Activated CD4-positive, alpha-beta T cell treated with anti-CD3 and anti-CD28 coated beads, Interleukin-10, Interleukin-2, amounts not matched to agents 100 ng/mL and 50 ng/mL, durations not matched to agents 16 hours and 8 hours (primary cell): ENCODE measurements around the gene SLC25A15.

Source experiments
- DNase-seq: peaks from one replicate; pipeline ENCODE4 v3.0.0-alpha.2; 2020

The SLC25A15 gene

DNA sequence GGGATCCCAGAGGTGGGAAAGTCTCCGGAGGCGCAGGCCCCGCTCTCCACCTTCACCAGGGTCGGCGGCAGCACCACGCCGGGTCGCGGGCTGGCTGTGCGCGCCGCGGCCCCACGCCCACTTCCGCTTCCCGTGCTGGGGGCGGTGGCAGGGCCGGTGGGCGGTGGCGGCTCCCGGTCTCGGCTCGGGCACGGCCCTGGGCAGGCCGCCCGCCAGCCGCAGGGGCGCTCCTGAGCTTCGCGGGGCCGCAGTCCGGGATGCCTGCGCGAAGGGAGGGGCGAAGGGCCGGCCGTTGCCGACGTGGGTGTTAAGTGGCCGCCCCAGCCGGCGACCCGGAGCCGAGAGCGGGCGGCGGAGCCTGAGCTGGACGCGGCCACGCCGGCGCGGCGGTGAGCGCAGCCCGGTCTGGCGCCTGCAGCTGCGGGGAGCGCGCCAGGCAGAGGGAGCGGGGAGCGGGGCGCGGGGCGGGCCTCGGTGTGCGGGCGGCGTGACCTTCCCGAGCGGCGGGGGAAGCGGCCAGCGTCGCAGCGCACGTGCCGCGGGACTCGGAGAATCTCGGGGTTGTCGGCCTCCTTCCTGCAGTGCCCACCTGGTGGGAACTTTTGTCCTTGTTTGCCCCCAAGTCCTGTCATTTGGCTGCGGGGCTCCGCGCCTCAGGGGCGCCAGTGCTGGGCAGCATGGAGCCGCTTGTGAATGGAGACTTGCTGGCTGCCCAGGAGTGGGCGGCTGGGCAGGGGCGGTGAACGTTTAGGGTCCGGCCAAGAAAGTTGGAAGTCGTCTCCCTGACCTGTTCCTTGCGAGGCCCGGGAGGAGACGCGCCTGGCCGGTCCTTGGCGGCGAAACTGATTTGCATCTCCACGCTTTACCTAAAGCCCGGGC is at the start of gene SLC25A15:
Gene SLC25A15 (plus strand): TSS at position 337 of the 879 bp plus-strand sequence. CDS start 3,616 bp downstream, outside the sequence.
- peak; percentile 85 for DNase-seq

DNA sequence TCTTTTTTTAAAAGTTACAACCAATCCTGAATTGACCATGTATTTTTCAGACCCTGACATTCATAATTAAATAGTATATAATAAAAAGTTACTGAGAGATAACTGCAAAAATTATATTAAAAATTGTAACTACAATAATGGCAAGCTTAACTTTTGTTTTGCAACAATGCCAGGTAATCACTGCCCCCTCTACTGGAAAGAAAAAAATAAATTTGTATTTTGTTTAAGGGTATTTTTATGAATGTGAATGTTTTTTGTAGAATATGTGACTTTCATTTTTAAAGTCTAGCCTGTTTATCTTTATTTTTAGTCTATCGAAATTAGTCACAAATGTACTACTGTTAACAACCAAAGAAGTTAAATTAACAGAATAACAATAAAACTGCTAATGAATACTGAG is 40.1 kb upstream of the SLC25A15 start:
- no peak for DNase-seq

DNA sequence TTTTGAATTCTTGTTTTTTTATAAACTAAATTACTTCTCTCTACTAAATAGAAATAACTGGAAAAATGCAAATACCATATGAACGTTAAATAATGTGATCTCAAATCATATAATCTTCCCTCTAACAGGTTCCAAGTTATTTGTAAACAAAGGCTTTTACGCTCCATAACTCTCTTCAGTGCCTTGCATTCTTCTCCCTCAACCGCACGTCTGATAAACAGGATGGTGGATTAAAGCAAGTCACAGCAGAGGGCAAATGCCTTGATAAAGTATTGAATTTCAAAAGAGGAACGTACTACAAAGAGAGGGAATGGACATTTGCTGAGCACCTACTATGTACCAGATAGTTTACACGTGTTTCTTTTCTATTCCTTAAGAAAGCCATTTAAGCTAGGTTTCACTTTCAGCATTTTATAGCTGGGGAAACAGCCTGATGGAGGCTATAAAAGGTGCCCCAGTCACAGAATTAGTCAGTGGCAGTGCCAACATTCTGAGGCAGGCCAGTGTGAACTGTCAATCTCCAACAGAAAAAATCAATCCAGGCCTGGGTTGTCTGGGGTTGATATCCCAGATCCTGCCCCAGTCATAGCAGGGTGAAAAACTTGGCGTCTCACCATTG is 34.2 kb upstream of the SLC25A15 start:
- DNase-seq, result peak; percentile 29

DNA sequence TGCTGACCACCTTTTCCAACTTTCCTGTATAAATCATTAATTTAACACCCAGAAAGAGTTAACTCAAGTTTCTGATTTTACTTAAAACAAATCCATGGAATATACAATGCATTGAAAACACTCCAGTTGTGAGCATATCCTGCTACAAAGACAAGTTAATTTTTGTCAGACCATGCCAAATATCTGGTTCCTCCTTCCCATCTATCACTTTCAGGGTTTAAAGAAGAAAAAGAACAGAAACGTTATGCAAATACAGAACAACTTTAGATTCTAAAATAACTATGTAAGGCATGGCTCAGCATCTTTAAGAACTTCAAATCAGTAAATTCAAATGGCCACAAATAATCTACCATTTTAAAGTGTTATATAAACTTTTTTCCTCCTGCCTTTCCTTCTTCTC is 33.4 kb upstream of the SLC25A15 start:
- DNase-seq, result no peak

DNA sequence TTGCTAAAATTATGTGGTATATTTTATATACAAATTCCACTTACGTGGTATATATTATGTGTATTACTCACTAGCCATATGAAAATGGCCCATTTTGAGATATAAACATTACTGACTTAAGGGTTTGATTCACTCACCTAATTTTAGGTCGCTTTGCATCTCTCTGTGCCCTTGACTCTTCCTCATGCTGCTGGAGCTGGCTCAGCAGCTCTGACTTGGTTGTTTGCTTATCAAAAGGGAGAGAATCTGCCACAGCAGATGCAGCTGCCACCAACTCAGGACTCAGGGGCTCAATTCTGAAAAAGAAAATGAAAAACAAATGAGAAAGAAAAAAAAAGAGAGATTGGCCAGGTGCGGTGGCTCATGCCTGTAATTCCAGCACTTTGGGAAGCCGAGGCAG is 30.6 kb upstream of the SLC25A15 start:
- no peak for DNase-seq

DNA sequence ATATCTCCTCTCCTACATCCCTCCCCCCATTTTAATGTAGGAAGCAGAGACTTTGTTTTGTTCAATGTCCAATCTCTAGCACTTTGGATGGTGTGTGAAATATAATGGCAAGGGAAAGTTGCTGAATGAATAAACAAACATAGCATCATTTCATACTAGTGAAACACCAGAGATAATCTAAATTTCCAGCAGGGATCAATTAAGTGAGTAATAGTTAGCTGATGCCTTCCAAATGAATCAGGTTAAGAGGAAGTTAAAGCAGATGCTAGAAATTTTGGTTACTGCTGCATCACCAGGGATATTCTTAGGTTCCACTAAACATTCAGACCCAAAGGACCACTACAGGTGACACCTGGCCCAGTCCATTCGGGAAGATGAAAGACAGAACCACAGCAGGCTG is 26.6 kb upstream of the SLC25A15 start:
- DNase-seq, result no peak

DNA sequence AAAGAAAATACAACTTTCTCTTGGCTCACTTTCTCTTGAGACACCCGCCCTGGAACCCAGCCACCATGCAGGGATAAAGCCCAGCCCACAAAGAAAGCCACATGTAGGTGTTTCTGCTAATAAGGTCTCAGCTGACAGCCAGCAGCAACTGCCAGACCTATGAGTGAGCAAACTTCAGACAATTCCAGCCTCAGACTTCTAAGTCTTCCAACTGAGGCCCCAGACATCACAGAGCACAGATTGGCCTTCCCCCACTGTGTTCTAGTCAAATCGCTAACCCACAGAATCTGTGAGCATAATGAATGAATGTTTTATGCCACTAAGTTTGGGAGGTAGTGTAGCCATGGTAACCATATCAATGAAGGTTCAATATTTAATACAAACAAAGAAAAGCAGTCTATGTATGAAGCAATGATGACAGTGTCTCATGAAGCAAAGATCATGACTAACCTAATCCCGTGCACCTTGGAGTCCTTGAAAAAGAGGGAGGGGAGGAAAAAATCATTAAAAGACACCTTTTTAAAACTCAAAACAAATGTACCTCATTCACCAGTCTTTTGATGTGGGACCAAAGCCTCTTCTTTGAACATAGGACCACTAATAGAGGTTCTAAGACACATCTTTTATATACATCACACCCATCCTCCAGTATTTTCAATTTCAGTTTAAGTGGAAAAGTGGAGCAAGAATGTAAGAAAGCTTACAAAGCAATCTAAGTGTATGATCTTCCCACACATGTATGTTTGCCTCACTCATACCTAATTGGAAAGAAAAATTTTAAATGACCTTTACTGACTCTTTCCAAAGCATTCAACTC is 24.6 kb upstream of the SLC25A15 start:
- DNase-seq, result peak; percentile 67

DNA sequence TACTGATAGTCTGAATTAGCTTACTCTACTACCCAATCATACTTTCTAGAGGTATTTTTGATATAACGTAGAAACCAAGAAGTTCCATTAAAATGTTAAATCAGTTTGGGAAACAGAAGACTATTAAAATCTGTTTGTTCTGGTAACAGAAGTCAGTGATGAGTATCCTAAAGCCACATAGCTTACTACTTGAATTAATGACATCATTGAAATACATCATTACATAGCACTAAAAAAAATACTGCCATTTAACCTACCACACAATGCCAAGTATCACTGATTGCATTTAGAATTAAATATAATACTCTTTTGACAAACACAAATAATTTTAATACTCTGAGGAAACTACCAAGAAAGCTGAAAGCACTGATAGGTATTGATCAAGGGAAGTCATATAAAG is 23.8 kb upstream of the SLC25A15 start:
- DNase-seq, result no peak

DNA sequence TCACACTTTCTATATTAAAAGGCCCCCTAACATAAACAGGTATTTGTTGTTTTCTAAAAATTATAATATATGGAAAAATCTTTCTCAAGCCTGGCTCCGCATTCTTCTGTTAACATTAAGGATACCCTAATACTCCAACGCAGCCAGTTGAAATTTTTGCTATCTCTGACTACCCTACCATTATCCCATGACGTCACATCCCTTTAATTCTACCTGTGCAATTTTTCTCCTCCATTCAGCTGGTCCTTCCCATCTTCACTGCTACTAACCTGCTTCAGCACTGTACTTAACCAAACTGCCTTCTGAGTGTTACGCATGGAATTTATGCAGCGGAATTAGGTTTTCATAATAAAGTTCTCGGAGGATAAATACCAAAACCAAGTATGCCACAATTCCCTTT is 19.4 kb upstream of the SLC25A15 start:
- no peak for DNase-seq

DNA sequence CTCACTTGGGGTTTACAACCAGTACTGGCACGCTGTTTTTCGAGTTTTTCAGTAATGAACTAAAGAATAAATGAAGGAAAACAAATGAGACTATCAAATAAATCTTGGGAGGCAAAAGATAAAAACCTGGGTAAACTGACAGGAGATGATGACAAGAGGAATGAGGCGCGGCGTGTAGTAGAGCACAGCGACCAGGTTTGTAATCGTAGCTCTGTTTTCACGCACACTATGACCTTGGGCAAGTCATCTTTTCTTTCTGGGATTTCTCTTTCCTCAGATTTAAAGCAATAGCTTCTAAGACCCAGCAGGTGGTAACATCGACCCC is 18.8 kb upstream of the SLC25A15 start:
- no peak for DNase-seq

DNA sequence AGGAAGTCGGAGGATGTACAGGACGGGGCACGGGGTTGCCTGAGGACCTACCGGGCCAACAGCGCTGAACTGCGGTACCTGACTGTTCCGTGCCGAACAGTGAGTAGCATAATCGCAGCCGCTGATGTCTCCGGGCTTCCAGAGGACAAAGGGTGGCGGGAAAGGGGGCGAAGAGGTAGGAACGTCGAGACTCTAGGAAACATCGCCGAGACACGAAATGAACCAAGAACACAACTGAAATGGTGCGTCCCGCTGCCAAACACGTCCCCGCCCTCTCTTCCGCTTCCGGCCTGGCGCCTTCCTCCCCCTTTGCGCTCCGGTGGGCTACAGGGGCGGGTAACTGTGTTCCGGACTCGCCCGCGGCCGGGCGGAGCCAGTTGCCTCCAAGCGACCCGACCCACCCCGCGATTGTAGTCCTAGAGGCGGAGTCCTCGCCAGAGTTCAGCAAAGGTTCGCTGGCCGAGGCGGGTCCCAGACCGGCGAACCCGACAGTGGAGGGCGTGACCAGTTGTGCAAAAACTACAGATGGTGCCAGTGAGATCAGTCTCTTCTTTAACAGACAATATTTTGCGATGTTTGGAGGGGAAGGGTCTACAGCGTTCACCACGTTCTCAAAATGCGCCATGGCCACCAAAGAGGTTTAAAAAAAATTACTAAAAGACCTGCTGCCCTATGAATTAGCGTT is 18.3 kb upstream of the SLC25A15 start, which contains the start of gene MRPS31:
Gene MRPS31 (minus strand): TSS at position 257 of the 685 bp plus-strand sequence. CDS start 54 bp downstream, at position 203.
- peak; percentile 97 for DNase-seq

DNA sequence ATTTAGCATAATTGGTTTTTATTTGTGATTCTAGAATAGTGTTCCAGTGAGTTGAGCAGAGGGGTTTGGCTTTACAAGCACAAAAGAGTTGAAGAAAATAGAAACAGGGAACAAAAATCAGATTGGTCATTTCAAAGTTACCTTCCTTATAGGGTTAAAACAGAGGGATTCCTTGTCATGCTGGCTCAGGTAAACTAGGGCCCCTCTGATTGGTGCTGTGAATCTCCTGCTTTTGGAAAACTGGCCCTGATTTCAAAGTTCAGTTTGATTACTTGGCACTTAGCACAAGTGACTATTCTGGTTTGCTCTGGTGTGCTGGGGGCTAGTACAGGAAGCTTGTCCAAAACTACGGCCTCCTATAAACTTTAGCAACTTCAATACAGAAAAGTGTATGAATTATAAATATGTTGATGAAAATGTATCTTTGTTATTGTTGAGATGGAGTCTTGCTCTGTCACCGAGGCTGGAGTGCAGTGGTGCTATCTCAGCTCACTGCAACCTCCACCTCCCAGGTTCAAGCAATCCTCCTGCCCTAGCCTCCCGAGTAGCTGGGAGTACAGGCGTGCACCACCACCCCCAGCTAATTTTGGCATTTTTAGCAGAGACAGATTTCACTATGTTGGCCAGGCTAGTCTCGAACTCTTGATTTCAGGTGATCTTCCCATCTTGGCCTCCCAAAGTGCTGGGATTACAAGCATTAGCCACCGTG is 16.5 kb upstream of the SLC25A15 start:
- DNase-seq, result no peak

DNA sequence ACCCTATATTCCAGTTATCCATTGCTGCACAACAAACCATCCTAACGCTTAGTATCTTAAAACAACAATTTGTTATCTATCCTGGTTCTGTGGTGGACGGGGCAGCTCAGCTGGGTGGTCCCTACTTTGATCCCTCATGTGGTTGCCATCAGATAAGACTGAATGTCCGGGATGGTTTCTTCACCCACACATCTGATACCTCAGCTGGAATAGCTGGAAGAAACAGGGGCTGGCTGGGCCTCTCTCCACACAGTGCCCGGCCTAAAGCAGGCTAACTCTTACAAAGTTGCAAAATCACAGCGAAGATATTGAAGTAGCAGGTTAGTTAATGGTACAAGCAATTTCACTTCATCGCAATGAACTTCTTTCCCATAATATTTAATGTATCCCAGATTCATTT is 14.7 kb upstream of the SLC25A15 start:
- DNase-seq, result no peak

DNA sequence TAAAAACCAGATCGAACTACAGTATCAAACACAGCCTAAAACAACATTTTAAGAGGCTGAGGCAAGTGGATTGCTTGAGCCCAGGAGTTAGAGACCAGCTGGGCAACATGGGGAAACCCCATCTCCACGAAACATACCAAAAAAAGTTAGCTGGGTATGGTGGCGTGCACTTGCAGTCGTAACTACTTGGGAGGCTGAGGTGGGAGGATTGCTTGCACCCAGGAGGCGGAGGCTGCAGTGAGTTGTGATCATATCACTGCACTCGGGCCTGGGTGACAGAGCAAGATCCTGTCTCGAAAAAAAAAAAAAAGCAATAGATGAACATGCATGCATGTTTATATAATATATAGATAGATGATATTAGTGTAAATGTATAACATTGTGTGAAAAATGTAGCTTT is 13.2 kb upstream of the SLC25A15 start:
- DNase-seq, result peak; percentile 32

DNA sequence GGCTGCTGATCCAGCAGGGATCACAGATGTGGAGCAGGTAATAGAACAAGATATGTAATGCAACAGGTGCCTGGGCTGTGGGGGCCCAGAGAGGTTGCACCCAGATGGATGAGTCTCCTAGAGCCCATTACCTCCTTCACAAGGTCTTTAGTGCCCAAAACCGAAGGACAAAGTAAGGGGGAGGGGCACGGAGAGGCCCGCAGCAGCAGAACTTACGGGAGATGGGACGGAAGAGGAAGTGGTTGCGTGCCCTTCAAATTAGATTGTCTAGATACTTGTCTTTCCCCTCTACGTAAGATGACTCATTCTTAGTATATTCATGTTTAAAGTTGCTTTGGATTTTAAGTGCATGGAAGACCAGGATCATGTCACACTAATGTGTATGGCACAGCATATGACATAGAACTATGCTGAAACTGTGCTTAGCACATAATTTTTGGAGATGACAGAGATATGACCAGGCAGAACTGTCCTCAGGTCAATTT is 12.7 kb upstream of the SLC25A15 start:
- peak; percentile 88 for DNase-seq

DNA sequence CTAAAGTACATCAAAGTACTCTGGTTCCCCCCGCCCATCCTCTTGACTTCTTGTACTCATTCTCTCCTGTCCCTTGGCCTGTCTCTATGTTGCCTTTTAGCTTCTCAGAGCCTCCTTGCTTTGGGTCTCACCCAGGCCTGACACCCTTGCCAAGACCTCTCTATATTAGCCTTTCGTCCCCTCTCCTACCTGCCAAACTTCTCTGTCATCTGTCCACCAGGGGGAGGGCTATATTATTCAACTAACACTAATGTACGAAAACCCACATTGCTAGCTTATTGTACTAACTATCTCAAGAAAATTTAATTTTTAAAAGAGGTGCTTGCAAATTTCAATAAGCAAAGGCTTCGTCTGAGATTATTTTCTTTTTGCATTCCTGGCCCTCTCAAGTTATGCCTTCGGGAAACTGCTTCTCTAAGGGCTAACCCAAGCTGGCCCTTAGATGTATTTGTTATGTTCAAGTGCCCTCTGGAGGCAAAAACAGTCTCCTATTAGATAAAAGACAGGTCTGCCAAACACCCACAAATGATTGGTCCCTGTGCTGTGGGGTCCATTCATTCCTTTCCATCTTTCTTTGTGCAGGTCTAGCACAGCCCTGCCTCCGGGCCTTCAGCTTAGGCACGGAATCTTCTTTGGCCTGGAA is 12.1 kb upstream of the SLC25A15 start:
- peak; percentile 72 for DNase-seq

DNA sequence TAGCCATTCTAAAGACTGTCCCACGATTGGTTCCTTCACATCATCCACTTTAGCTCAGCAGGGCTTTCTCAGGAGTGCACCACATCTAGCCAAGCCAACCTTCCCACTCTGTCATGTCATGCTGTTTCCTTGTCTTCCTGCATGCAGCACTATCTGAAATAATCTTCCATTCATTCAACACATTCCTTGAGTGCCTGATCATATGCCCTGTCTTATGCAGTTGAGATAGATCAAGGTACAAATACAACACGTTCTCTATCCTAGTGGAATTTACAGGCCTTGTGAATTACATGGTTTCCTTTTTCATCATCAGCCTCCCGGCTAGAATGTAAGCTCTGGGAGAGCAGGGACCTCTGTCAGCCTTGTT is 11.6 kb upstream of the SLC25A15 start:
- no peak for DNase-seq

DNA sequence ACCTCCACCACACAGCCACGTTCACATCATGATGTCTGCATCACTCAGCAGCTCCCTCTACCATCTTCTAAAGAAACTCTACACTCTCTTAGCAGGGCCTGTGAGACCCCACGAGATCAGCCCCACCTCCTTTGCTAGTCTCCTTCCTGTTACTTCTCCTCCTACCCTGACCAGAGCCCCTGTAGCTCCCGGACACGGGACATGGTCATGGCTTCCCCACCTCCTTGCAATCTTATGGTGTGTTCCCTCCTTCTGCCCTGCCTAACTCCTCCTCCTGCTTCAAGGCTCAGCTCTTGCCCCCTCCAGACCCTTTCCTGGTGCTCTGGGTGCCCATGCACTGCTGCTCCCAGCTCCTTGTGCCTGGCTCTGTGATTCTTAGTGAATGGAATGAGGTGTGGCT is 10.4 kb upstream of the SLC25A15 start:
- no peak for DNase-seq

DNA sequence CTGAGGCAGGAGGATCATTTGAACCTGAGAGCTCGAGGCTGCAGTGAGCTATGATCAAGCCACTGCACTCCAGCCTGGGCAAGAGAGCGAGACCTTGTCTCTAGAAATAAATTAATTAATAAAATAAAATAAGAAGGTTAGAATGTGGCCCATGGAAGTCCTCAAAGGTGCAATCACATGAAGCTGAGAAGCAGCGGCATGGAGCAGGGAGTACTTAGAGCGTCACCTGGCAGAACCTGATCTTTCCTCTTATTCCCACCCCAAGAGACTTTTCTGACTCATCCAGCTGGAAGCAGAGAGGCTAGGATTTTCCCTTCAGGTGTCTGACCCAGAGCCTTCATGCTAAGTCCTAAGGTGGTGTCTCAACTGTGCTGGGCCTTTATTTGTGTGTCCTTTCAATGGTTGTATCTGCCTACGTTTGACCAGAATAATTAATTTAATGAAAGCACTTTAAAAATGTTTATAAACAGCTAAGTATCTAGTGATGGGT is 9.6 kb upstream of the SLC25A15 start:
- no peak for DNase-seq

DNA sequence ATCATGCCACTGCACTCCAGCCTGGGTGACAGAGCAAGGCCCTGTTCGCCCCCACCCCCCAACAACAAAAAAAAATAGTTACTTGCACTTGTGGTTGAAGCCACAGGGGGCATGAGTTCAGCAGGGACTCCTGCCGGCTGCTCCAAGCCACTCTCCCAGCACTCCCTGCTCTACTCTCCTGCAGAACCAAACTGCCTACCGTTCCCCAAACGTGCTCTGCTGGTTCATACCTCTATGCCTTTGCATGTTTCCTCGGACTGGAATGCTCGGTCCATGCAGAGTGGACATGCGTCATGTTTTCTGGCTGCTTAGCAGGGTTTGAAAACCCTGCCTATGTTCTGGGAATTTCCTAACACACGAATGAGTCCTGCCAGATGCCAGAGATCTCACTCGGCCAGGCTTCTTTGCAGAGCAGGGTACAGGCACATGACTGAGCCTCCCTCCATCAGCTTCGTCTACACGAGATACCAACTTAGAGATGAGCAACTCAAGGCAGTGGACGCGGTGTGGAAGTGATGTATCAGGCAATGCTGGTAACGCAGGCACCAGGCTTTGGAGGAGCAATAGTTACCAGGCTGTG is 8.5 kb upstream of the SLC25A15 start:
- DNase-seq, result no peak

DNA sequence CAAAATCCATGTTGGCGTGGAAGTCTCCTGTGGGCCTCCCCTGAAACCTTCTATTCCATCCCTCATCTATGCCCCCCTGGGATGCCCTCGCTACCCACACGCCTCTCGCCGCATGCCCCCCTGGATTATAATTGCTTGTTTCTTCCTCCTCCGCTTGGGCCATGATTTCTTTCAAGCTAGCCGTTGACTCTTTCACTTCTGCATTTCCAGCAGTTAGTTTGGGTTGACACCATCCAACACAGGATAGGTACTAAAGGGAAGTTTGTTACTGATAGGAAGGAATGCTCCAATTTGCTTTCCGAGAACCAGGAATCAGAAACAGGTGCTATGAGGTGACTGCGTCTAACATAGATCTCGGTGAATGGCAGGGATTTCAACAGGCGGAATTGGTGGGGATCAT is 7.7 kb upstream of the SLC25A15 start:
- DNase-seq, result no peak
